Measurements from ENCODE around the gene PTPN6. TPM values are rescaled to one million over a fixed set of nuclear protein-coding genes. Genes with fewer than 3 reads are reported as not detected.

PTPN6 gene
- total and polyA plus RNA-seq, 2 donors from 2014 or later = 38.0 to 70.8 TPM

DNA sequence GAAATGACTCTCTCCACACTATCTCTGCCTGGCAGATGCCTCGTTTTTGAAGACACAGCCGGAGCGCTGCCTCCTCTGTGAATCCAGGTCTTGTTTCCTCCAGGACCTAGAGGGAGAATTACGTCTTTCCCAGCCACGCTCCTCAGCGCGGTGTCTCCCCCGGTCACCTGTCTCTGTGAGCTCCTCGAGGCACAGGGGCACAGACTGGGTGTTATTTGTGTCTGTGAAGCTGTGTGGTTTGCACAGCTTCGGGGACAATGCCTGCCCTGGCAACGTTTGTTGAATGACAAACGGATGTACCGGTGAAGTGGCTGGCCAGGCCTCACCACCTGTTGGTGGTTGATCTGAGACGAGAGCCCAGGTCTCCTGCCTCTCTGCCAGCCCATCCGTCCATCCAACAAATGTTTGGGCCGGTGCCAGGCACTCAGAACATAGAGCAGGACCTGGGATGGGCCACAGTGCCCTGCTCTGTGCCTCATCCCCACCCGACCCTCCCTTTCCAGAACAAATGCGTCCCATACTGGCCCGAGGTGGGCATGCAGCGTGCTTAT lies 6.1 kb downstream of the PTPN6 start:
- intact Hi-C loops (cut with DNase I) = no loop called here
- peaks cover 0 to 23% (median 7%) of the 10 kb centered on the region in 3 donors for H3K4me1 ChIP-seq (ENCODE audit: control insufficient read depth in 2 of 3, insufficient read depth in 2 of 3, low read depth in 1 of 3, low read length in 3 of 3)
- no peak for FAIRE-seq

GRCh38 chr12:6957741-6958608 lies 6.8 kb downstream of the PTPN6 start:
- Histone ChIP-seq H3K27ac (ENCODE audit: low read depth in 2 of 2, low read length in 2 of 2) (peak overlapping the region in 1 of 2 donors; percentile 51), H3K4me3 (ENCODE audit: low read length in 3 of 3) (no peak overlapping the region), H3K9me3 (ENCODE audit: control insufficient read depth in 2 of 3, insufficient read depth in 1 of 3, low read length in 3 of 3) (no peaks in the 10 kb centered on the region), H3K36me3 (ENCODE audit: control insufficient read depth in 2 of 3, insufficient read depth in 3 of 3, low read length in 3 of 3) (peaks cover 0 to 5% (median 0%) of the 10 kb centered on the region in 3 donors), H3K4me1 (ENCODE audit: control insufficient read depth in 2 of 3, insufficient read depth in 2 of 3, low read depth in 1 of 3, low read length in 3 of 3) (peaks cover 0 to 25% (median 9%) of the 10 kb centered on the region in 3 donors), H3K27me3 (ENCODE audit: control insufficient read depth, insufficient read depth, low read length) (no peaks in the 10 kb centered on the region), H3K9ac (ENCODE audit: low read length in 3 of 3) (no peak overlapping the region)
- intact Hi-C loops (cut with DNase I) = no loop called here
- TF ChIP-seq, protein P1, sequence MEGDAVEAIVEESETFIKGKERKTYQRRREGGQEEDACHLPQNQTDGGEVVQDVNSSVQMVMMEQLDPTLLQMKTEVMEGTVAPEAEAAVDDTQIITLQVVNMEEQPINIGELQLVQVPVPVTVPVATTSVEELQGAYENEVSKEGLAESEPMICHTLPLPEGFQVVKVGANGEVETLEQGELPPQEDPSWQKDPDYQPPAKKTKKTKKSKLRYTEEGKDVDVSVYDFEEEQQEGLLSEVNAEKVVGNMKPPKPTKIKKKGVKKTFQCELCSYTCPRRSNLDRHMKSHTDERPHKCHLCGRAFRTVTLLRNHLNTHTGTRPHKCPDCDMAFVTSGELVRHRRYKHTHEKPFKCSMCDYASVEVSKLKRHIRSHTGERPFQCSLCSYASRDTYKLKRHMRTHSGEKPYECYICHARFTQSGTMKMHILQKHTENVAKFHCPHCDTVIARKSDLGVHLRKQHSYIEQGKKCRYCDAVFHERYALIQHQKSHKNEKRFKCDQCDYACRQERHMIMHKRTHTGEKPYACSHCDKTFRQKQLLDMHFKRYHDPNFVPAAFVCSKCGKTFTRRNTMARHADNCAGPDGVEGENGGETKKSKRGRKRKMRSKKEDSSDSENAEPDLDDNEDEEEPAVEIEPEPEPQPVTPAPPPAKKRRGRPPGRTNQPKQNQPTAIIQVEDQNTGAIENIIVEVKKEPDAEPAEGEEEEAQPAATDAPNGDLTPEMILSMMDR (IDR thresholded peaks at IDR 0.05; ENCODE audit: borderline replicate concordance, extremely low read depth, insufficient read depth) = no peak
- DNase-seq (peak in 1 of 5 donors; percentile 75), FAIRE-seq (no peak)

More for the DNA sequence above, 6.1 kb downstream of the PTPN6 start:
- Histone ChIP-seq H3K9ac (ENCODE audit: low read length in 3 of 3) (no peak overlapping the region), H3K27ac (ENCODE audit: low read depth in 2 of 2, low read length in 2 of 2) (no peak overlapping the region), H3K27me3 (ENCODE audit: control insufficient read depth, insufficient read depth, low read length) (no peaks in the 10 kb centered on the region), H3K9me3 (ENCODE audit: control insufficient read depth in 2 of 3, insufficient read depth in 1 of 3, low read length in 3 of 3) (no peaks in the 10 kb centered on the region), H3K4me3 (ENCODE audit: low read length in 3 of 3) (no peak overlapping the region), H3K36me3 (ENCODE audit: control insufficient read depth in 2 of 3, insufficient read depth in 3 of 3, low read length in 3 of 3) (peaks cover 0 to 5% (median 0%) of the 10 kb centered on the region in 3 donors)
- TF ChIP-seq, protein P1 (IDR thresholded peaks at IDR 0.05; ENCODE audit: borderline replicate concordance, extremely low read depth, insufficient read depth) = no peak
- DNase-seq = no peak

- H3K27me3 ChIP-seq (ENCODE audit: control insufficient read depth, insufficient read depth, low read length) = no peaks in the 10 kb centered on the region
- no peak for FAIRE-seq
- TF ChIP-seq, protein P1 (IDR thresholded peaks at IDR 0.05; ENCODE audit: borderline replicate concordance, extremely low read depth, insufficient read depth) = no peak
- peak overlapping the region; percentile 51 to 63 for H3K27ac ChIP-seq (ENCODE audit: low read depth in 2 of 2, low read length in 2 of 2)
- H3K9ac ChIP-seq (ENCODE audit: low read length in 3 of 3) = peak overlapping the region in 1 of 3 donors; percentile 34
- peaks cover 0 to 5% (median 0%) of the 10 kb centered on the region in 3 donors for H3K36me3 ChIP-seq (ENCODE audit: control insufficient read depth in 2 of 3, insufficient read depth in 3 of 3, low read length in 3 of 3)
- intact Hi-C loops (cut with DNase I) = no loop called here
- peaks cover 0 to 25% (median 9%) of the 10 kb centered on the region in 3 donors for H3K4me1 ChIP-seq (ENCODE audit: control insufficient read depth in 2 of 3, insufficient read depth in 2 of 3, low read depth in 1 of 3, low read length in 3 of 3)
- H3K4me3 ChIP-seq (ENCODE audit: low read length in 3 of 3) = peak overlapping the region in 1 of 3 donors; percentile 21
- H3K9me3 ChIP-seq (ENCODE audit: control insufficient read depth in 2 of 3, insufficient read depth in 1 of 3, low read length in 3 of 3) = no peaks in the 10 kb centered on the region
- peak in 1 of 5 donors; percentile 68 for DNase-seq
Measured at GRCh38 chr12:6958609-6959057, 7.5 kb downstream of the PTPN6 start.

All from kidney (tissue), 14 donors.